Measurements from ENCODE around the gene PARP9. TPM values are rescaled to one million over a fixed set of nuclear protein-coding genes. Genes with fewer than 3 reads are reported as not detected.

Gene PARP9
- total and polyA plus RNA-seq, 10 of the 15 experiments (the other 5 are each of a cell fraction or from before 2014, with no cell fraction given) = 34.0 to 122 (median 46.1) TPM

- TF ChIP-seq PRDM15 (CRISPR knock-in tag; IDR thresholded peaks at IDR 0.05) (no peak), RAD51 (IDR thresholded peaks at IDR 0.05) (peak; percentile 69), ZNF384 (IDR thresholded peaks at IDR 0.05; ENCODE audit: borderline replicate concordance, low read depth, low read length) (no peak), RCOR1 (conservative IDR thresholded peaks at IDR 0.05; ENCODE audit: low read depth, low read length) (no peak), ZNF592 (IDR thresholded peaks at IDR 0.05) (peak; percentile 87; the same call in 1 of the 2 replicates), ZNF687 (IDR thresholded peaks at IDR 0.05) (no peak; the same call in 1 of the 2 replicates), RB1 (IDR thresholded peaks at IDR 0.05; ENCODE audit: borderline replicate concordance) (no peak), SIX5 (IDR thresholded peaks at IDR 0.05; ENCODE audit: low read depth, low read length, severe bottlenecking) (no peak), FOXK2 (IDR thresholded peaks at IDR 0.05) (peak; percentile 75), NFIC (IDR thresholded peaks at IDR 0.05; ENCODE audit: low read depth, low read length) (peak; percentile 100), CHD4 (IDR thresholded peaks at IDR 0.05) (0 out of 2 replicates have a peak, but pooled peaks have one; percentile 93), SMAD5 (IDR thresholded peaks at IDR 0.05; ENCODE audit: low read depth) (no peak), SMAD1 (IDR thresholded peaks at IDR 0.05; ENCODE audit: low read depth, partially characterized antibody) (peak; percentile 85), RELA (IDR thresholded peaks at IDR 0.05; ENCODE audit: borderline replicate concordance, partially characterized antibody) (no peak)
Measured at GRCh38 chr3:122609798-122610559, 45.9 kb upstream of the PARP9 start (continued).

All from GM12878 (cell line).